Ovary (tissue), 9 donors: ENCODE measurements around the gene DTX2. TPM values are rescaled to one million over a fixed set of nuclear protein-coding genes. Genes with fewer than 3 reads are reported as not detected.
"Not testable (repeated sequence)": the region's sequence is repeated elsewhere in the genome, so short reads cannot be mapped to it uniquely, and the experiment has no call there.

Experiments
- DNase-seq, 5 donors: peaks; one replicate each; pipeline ENCODE4 v3.0.0-alpha.2; 2019 to 2020
- H3K27ac ChIP-seq, 2 donors: fragments of 200-600 bp; one replicate each; pipeline versions ENCODE4 v1.5.1 to v1.8.0; 2019 to 2022
- H3K27me3 ChIP-seq: fragments of 200-600 bp; one replicate; pipeline ENCODE4 v1.8.0; 2022
- H3K36me3 ChIP-seq: fragments of 200-600 bp; sonication (generic); one replicate; pipeline ENCODE4 v1.5.1; 2019
- H3K4me1 ChIP-seq: one replicate; pipeline ENCODE4 v1.8.1; 2013; ENCODE audit warnings: mild to moderate bottlenecking, moderate library complexity; ENCODE audit not compliant: insufficient read depth
- H3K4me3 ChIP-seq: fragments of 200-600 bp; sonication (generic); one replicate; pipeline ENCODE4 v1.5.1; 2017
- H3K9me3 ChIP-seq, 2 donors: fragments of 200-600 bp in 1 of 2; sonication (generic) in 1 of 2; one replicate each; pipeline versions ENCODE4 v1.5.1 to v1.8.1; 2013 to 2019; ENCODE audit warnings: mild to moderate bottlenecking in 1 of 2, moderate library complexity in 1 of 2
- CTCF ChIP-seq, 3 donors: fragments of 450-650 bp in 2 of 3; fragments of 200-600 bp in 1 of 3; IDR thresholded peaks; one replicate each; pipeline versions ENCODE4 v1.5.1 to v1.8.0; 2016 to 2022; ENCODE audit warnings: antibody characterized with exemption in 3 of 3, mild to moderate bottlenecking in 1 of 3
- EP300 ChIP-seq: sonication (generic); formaldehyde crosslinking; IDR thresholded peaks from one replicate; pipeline ENCODE4 v1.6.1; 2017; ENCODE audit warnings: antibody characterized with exemption
- POLR2A ChIP-seq: fragments of 450-650 bp; IDR thresholded peaks from one replicate; pipeline ENCODE4 v1.6.1; 2017; ENCODE audit warnings: antibody characterized with exemption, mild to moderate bottlenecking, moderate library complexity
- WGBS, 3 donors: extraction: QIAGEN DNeasy Blood & Tissue Kit in 1 of 3; methylation state at CpG; one replicate each; pipeline versions ENCODE4 v1.1.5 to v1.1.7; 2013 to 2017; 5-methylcytosine and 5-hydroxymethylcytosine counted together
- intact Hi-C, 4 donors: fragments of 100-400 bp; cut with DNase I; formaldehyde crosslinking; loops; one replicate each; pipeline versions ENCODE4 v1.11.0 to v1.15.1; 2022 to 2023
- polyA plus RNA-seq, 2 donors: library from polyadenylated mRNA; stranded (reverse); fragments of 200-250 nt in 1 of 2; fragments of 350-450 nt in 1 of 2; fragmentation: Illumina TruSeq in 1 of 2; extraction: RNeasy Lipid Tissue Mini Kit (QIAGEN cat#74804) in 1 of 2; gene quantifications; one replicate each; pipeline ENCODE4 v1.2.3, GENCODE V29; 2013 to 2014
- total RNA-seq, 7 donors: library from RNA; depleted of rRNA in 2 of 7; stranded (reverse); fragments of >200 nt in 2 of 7; fragmentation: NEBNext Ultra II Directional in 3 of 7; extraction: Animal tissue kit (Norgen Biotek cat#: 25700) in 3 of 7; gene quantifications; one replicate each; pipeline versions ENCODE4 v1.1.0 to v1.2.4, GENCODE V29; 2016 to 2023
- donor health status: DM: no; HTN: no; CAD: no; lungs with moderate emphysema.
- donor health status: DM: no; HTN: no; CAD: no.
- donor health status: Bipolar disorder and iron deficiency.
- donor health status: DM: yes; HTN: yes; CAD: no.
- donor health status: DM: no; HTN: no; CAD: no.
- donor health status: DM: yes; HTN: yes; CAD: no.

DTX2 gene
- total and polyA plus RNA-seq, 9 donors: 2.2 to 24.5 (median 15.6) TPM

GRCh38 chr7:76509931-76510877 lies 48.7 kb downstream of the DTX2 start, which contains the start of gene UPK3B:
UPK3B (plus strand) TSS chr7:76510552; CDS start chr7:76510653, 101 bp downstream.
- no peak for DNase-seq
- 18 to 31% (median 26%) methylated on average over 14 to 20 of the region's 20 CpGs for WGBS, 3 donors
- Histone ChIP-seq H3K4me1 (peaks cover 5% of the 10 kb centered on the region), H3K27ac (no peak within 1 kb of the TSS), H3K27me3 (no peaks in the 10 kb centered on the region), H3K36me3 (no peaks in the 10 kb centered on the region), H3K4me3 (no peak within 1 kb of the TSS), H3K9me3 (no peaks in the 10 kb centered on the region)
- intact Hi-C loops: no loop called here
- TF ChIP-seq POLR2A: no peak
- no peak for TF ChIP-seq CTCF (IDR thresholded peaks at IDR 0.05)
- TF ChIP-seq EP300: no peak

- H3K36me3 ChIP-seq, H3K4me1 ChIP-seq, intact Hi-C loops, H3K4me3 ChIP-seq, H3K27me3 ChIP-seq, H3K27ac ChIP-seq, DNase-seq, H3K9me3 ChIP-seq: not testable (repeated sequence)
- 54 to 75% (median 57%) methylated on average over 13 to 22 of the region's 24 CpGs for WGBS, 3 donors
These were observed 49.8 kb downstream of the DTX2 start for GRCh38 chr7:76511200-76511910.

- H3K27me3 ChIP-seq, intact Hi-C loops, H3K27ac ChIP-seq, H3K36me3 ChIP-seq, DNase-seq, H3K9me3 ChIP-seq, H3K4me3 ChIP-seq, H3K4me1 ChIP-seq: not testable (repeated sequence)
- 67 to 100% (median 77%) methylated on average over 2 to 15 of the region's 31 CpGs for WGBS, 3 donors
These were observed 50.7 kb downstream of the DTX2 start for GRCh38 chr7:76511911-76512885.

GRCh38 chr7:76512941-76513816 lies 51.7 kb downstream of the DTX2 start:
- no peak for TF ChIP-seq EP300
- no peak for TF ChIP-seq CTCF (IDR thresholded peaks at IDR 0.05)
- 15 to 26% (median 18%) methylated on average over 19 to 21 of the region's 21 CpGs for WGBS, 3 donors
- no peaks in the 10 kb centered on the region for H3K27me3 ChIP-seq
- H3K36me3 ChIP-seq: no peaks in the 10 kb centered on the region
- peak in 1 of 5 donors; percentile 66 for DNase-seq
- intact Hi-C loops: no loop called here
- H3K27ac ChIP-seq: no peak overlapping the region
- H3K4me1 ChIP-seq: peaks cover 5% of the 10 kb centered on the region
- no peaks in the 10 kb centered on the region for H3K9me3 ChIP-seq
- no peak overlapping the region for H3K4me3 ChIP-seq
